ENCODE results near the gene ENOSF1.

The ENOSF1 gene

DNA sequence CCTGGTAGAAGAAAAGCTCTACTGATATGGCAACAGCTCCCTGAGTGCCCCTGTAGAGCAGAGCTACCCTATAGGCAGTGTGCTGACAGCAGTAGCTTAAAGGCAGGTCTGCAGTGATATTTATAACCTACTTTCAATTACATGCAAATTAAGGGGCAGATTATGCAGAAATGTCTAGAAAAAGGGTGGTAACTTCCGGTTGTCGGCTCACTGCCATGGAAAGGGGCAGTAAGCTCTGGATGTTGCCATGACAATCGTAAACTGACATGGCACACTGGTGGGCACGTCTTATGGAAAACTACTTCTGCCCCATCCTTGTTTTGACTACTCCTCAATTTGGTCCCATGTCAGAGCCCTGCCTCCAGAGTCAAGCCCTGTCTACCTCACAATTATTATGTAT, 57.8 kb downstream of the ENOSF1 start:
- no peak overlapping the region for H3K9ac ChIP-seq (ENCODE audit: low read depth, low read length)
- H3K4me1 ChIP-seq (ENCODE audit: control insufficient read depth, insufficient read depth, low read length), result peaks cover 9% of the 10 kb centered on the region
- H3K9me3 ChIP-seq (replicated peaks; ENCODE audit: low read length), result no peaks in the 10 kb centered on the region
- H3K4me3 ChIP-seq (ENCODE audit: low read length), result no peak overlapping the region
- no peaks in the 10 kb centered on the region for H3K27me3 ChIP-seq (ENCODE audit: control insufficient read depth, insufficient read depth, low read length)
- no peak overlapping the region for H3K4me2 ChIP-seq (ENCODE audit: low read length)
- peaks cover 4% of the 10 kb centered on the region for H3K36me3 ChIP-seq (ENCODE audit: insufficient read depth, low read length)

DNA sequence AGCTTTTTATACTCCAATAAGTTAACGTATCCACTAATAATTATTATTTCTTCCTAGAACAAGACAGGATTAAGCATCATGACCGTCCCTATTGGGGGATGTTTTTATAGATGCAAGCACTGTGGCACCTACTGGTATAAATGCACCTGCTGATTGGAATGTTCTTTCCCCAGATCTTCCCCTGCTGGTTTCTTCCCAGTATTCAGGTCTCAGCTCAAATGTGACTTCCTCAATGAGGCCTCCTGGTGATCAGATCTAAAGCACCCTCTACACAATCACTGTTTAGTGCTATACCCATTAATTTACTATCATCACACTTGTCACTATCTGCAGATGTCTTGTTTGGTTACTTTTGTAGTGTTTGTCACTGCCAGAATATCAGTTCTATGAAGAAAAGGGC, 58.9 kb downstream of the ENOSF1 start:
- H3K9me3 ChIP-seq (replicated peaks; ENCODE audit: low read length), result no peaks in the 10 kb centered on the region
- no peak overlapping the region for H3K4me3 ChIP-seq (ENCODE audit: low read length)
- no peaks in the 10 kb centered on the region for H3K36me3 ChIP-seq (ENCODE audit: insufficient read depth, low read length)
- H3K9ac ChIP-seq (ENCODE audit: low read depth, low read length), result no peak overlapping the region
- H3K4me2 ChIP-seq (ENCODE audit: low read length), result no peak overlapping the region
- peaks cover 3% of the 10 kb centered on the region for H3K4me1 ChIP-seq (ENCODE audit: control insufficient read depth, insufficient read depth, low read length)
- no peaks in the 10 kb centered on the region for H3K27me3 ChIP-seq (ENCODE audit: control insufficient read depth, insufficient read depth, low read length)

DNA sequence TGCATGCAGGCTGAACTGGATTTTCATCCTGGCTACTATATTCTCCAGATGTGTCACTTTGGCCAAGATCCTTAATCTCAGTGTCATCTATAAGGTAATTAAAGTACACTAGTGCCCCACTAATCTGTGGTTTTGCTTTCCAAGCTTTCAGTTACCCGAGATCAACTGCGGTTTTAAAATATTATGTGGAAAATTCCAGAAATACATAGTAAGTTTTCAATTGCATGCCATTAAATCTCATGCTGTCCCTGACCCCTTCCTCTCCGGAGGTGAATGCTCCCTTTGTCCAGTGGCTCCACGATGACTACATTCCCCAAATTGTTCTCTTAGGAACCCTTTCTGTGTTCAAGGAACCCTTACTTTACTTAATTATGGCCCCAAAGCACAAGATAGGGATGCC, 60.3 kb downstream of the ENOSF1 start:
- peaks cover 3% of the 10 kb centered on the region for H3K4me1 ChIP-seq (ENCODE audit: control insufficient read depth, insufficient read depth, low read length)
- no peaks in the 10 kb centered on the region for H3K9me3 ChIP-seq (replicated peaks; ENCODE audit: low read length)
- H3K9ac ChIP-seq (ENCODE audit: low read depth, low read length), result no peak overlapping the region
- no peaks in the 10 kb centered on the region for H3K36me3 ChIP-seq (ENCODE audit: insufficient read depth, low read length)
- H3K4me2 ChIP-seq (ENCODE audit: low read length), result no peak overlapping the region
- H3K4me3 ChIP-seq (ENCODE audit: low read length), result no peak overlapping the region
- no peaks in the 10 kb centered on the region for H3K27me3 ChIP-seq (ENCODE audit: control insufficient read depth, insufficient read depth, low read length)

DNA sequence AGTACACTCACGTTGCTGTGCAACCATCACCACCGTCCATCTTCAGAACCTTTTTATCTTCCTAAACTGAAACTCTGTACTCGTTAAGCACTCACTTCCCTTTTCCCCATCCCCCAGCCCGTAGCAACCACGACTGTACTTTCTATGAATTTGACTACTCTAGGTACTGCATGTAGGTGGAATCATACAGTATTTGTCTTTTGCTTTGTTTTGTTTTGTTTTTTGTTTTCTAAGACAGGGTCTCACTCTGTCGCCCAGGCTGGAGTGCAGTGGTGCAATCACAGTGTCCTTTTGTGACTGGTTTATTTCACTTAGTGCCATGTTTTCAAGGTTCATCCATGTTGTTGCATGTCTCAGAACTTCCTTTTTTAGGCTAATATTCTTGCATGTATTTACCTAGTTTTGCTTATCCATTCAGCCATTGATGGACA, 62.0 kb downstream of the ENOSF1 start:
- Histone ChIP-seq H3K36me3 (ENCODE audit: insufficient read depth, low read length) (no peaks in the 10 kb centered on the region), H3K4me1 (ENCODE audit: control insufficient read depth, insufficient read depth, low read length) (peaks cover 3% of the 10 kb centered on the region), H3K9ac (ENCODE audit: low read depth, low read length) (no peak overlapping the region), H3K9me3 (replicated peaks; ENCODE audit: low read length) (no peaks in the 10 kb centered on the region), H3K27me3 (ENCODE audit: control insufficient read depth, insufficient read depth, low read length) (no peaks in the 10 kb centered on the region), H3K4me3 (ENCODE audit: low read length) (no peak overlapping the region), H3K4me2 (ENCODE audit: low read length) (no peak overlapping the region)

DNA sequence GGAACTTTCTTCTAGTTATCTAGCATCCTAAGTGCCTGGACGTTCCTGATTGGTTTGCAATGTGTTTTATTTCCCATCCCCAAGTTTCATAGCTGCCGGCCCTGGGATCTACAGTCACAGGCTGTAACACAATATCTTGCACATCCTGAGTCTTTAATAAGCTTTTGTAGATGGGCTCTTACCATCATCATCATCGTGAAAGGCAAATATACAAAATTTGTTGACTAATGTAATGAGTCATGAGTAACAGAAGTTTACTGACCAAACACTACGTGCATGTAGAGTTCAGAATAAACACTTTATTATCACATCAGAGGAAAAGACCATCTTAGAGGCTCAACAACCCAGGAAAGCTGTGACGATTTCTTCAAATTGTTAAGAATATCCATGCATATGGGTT, 63.1 kb downstream of the ENOSF1 start:
- peaks cover 3% of the 10 kb centered on the region for H3K27me3 ChIP-seq (ENCODE audit: control insufficient read depth, insufficient read depth, low read length)
- H3K9ac ChIP-seq (ENCODE audit: low read depth, low read length), result no peak overlapping the region
- no peak overlapping the region for H3K4me2 ChIP-seq (ENCODE audit: low read length)
- H3K9me3 ChIP-seq (replicated peaks; ENCODE audit: low read length), result no peaks in the 10 kb centered on the region
- no peak overlapping the region for H3K4me3 ChIP-seq (ENCODE audit: low read length)
- H3K36me3 ChIP-seq (ENCODE audit: insufficient read depth, low read length), result no peaks in the 10 kb centered on the region
- peaks cover 3% of the 10 kb centered on the region for H3K4me1 ChIP-seq (ENCODE audit: control insufficient read depth, insufficient read depth, low read length)

DNA sequence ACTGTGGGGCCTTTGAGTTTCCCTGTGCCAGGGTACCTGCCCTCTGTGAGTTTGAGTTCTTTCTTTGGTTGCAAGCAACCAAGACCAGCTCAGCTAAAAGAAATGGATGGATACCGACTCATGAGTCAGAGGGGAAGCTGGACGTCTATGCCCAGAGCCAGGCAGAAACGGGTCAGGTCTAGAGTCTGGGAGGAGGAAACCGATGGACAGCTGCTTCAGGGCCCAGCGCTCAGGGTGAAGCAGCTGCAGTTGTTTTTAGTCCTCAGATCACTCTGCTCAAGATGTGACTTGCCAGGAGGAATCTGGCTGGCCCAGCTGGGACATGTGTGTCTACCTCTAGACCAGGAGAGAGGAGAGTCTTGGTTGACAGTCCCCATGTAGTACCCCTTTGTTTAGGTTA, 65.1 kb downstream of the ENOSF1 start:
- no peaks in the 10 kb centered on the region for H3K9me3 ChIP-seq (replicated peaks; ENCODE audit: low read length)
- H3K27me3 ChIP-seq (ENCODE audit: control insufficient read depth, insufficient read depth, low read length), result peaks cover 4% of the 10 kb centered on the region
- no peak overlapping the region for H3K4me3 ChIP-seq (ENCODE audit: low read length)
- no peaks in the 10 kb centered on the region for H3K36me3 ChIP-seq (ENCODE audit: insufficient read depth, low read length)
- H3K4me2 ChIP-seq (ENCODE audit: low read length), result no peak overlapping the region
- no peak overlapping the region for H3K9ac ChIP-seq (ENCODE audit: low read depth, low read length)
- H3K4me1 ChIP-seq (ENCODE audit: control insufficient read depth, insufficient read depth, low read length), result peaks cover 3% of the 10 kb centered on the region

DNA sequence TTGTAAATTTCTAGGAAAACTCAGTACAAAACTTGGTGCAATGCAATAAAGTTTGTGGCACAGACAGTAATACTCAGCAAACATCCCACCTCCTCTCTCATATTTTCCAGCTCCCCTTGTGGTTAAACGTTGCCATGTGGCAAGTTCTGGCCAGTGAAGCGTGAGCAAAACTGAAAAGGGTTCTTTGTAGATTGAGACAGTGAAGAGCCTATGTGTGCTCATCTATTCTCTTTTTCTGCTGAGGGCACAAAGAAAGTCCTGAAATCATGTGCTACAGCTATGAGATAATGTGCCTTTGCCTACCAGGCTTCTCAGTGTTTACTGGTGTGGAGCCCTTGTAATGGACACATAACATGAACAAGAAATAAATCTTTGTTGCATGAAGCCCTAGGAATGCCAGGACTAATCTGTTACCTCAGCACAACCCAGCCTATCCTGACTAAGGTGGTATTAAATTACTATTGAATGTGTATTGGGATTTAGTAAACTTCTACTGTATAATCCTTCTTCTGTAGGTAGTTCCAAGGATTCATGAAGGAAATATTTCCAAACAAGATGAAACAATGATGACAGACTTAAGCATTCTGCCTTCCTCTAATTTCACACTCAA, 67.9 kb downstream of the ENOSF1 start:
- Histone ChIP-seq H3K4me3 (ENCODE audit: low read length) (no peak overlapping the region), H3K9ac (ENCODE audit: low read depth, low read length) (no peak overlapping the region), H3K36me3 (ENCODE audit: insufficient read depth, low read length) (no peaks in the 10 kb centered on the region), H3K9me3 (replicated peaks; ENCODE audit: low read length) (no peaks in the 10 kb centered on the region), H3K4me2 (ENCODE audit: low read length) (no peak overlapping the region), H3K4me1 (ENCODE audit: control insufficient read depth, insufficient read depth, low read length) (no peaks in the 10 kb centered on the region), H3K27me3 (ENCODE audit: control insufficient read depth, insufficient read depth, low read length) (peaks cover 4% of the 10 kb centered on the region)

DNA sequence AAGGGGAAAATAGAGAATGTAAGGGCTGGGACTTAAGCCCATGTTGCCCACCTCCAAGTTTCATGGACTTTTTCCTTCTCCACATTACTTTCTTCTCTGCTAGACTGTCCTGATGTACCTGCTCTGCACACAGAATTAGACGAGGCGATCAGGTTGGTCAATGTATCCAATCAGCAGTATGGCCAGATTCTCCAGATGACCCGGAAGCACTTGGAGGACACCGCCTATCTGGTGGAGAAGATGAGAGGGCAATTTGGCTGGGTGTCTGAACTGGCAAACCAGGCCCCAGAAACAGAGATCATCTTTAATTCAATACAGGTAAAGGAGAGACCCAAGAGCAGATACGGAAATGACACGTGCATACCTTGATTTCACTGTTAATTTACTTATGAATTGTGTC, 71.2 kb downstream of the ENOSF1 start:
- H3K36me3 ChIP-seq (ENCODE audit: insufficient read depth, low read length), result no peaks in the 10 kb centered on the region
- H3K4me1 ChIP-seq (ENCODE audit: control insufficient read depth, insufficient read depth, low read length), result no peaks in the 10 kb centered on the region
- H3K4me3 ChIP-seq (ENCODE audit: low read length), result no peak overlapping the region
- H3K27me3 ChIP-seq (ENCODE audit: control insufficient read depth, insufficient read depth, low read length), result peaks cover 4% of the 10 kb centered on the region
- H3K9me3 ChIP-seq (replicated peaks; ENCODE audit: low read length), result no peaks in the 10 kb centered on the region
- H3K4me2 ChIP-seq (ENCODE audit: low read length), result no peak overlapping the region
- H3K9ac ChIP-seq (ENCODE audit: low read depth, low read length), result no peak overlapping the region

DNA sequence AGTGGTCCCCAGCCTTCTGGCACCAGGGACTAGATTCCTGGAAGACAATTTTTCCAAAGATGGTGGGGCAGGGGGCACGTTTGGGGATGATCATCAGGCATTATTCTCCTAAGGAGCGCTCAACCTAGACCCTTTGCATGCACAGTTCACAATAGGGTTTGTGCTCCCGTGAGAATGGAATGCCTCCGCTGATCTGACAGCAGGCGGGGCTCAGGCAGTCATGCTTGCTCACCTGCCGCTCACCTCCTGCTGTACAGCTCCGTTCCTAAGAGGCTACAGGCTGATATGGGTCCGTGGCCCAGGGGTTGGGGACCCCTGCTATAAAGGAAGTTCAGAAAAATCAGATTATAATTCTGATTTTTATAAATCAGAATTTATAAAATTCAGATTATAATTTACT, 77.3 kb downstream of the ENOSF1 start:
- no peaks in the 10 kb centered on the region for H3K27me3 ChIP-seq (ENCODE audit: control insufficient read depth, insufficient read depth, low read length)
- H3K4me3 ChIP-seq (ENCODE audit: low read length), result no peak overlapping the region
- H3K9ac ChIP-seq (ENCODE audit: low read depth, low read length), result no peak overlapping the region
- no peaks in the 10 kb centered on the region for H3K9me3 ChIP-seq (replicated peaks; ENCODE audit: low read length)
- no peaks in the 10 kb centered on the region for H3K36me3 ChIP-seq (ENCODE audit: insufficient read depth, low read length)
- H3K4me1 ChIP-seq (ENCODE audit: control insufficient read depth, insufficient read depth, low read length), result no peaks in the 10 kb centered on the region
- H3K4me2 ChIP-seq (ENCODE audit: low read length), result no peak overlapping the region

DNA sequence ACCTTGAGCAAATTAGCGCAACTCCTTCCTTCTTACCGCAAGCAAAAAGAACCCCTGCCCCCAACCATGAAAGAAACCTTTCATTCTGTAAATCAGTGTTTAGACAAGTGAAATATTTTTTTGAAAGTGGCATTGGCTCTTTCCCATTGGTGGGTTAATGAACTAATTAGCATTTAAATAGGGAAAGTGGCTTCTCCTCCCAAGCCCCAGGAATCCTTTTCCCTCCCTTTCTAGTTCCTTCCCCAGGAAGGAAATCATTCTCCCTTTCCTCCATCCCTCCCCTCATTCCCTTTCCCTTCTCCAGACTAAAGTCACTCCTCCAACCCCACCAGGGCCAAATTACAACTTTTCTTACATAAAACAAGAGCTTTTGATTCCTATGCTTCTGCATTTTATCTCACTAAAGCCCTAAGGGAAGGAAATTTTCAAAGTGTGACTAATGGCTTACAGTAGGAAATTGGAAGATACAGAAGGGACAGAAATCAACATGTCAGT, 77.8 kb downstream of the ENOSF1 start:
- Histone ChIP-seq H3K9me3 (replicated peaks; ENCODE audit: low read length) (no peaks in the 10 kb centered on the region), H3K9ac (ENCODE audit: low read depth, low read length) (no peak overlapping the region), H3K4me1 (ENCODE audit: control insufficient read depth, insufficient read depth, low read length) (no peaks in the 10 kb centered on the region), H3K4me3 (ENCODE audit: low read length) (no peak overlapping the region), H3K36me3 (ENCODE audit: insufficient read depth, low read length) (no peaks in the 10 kb centered on the region), H3K4me2 (ENCODE audit: low read length) (no peak overlapping the region), H3K27me3 (ENCODE audit: control insufficient read depth, insufficient read depth, low read length) (no peaks in the 10 kb centered on the region)

DNA sequence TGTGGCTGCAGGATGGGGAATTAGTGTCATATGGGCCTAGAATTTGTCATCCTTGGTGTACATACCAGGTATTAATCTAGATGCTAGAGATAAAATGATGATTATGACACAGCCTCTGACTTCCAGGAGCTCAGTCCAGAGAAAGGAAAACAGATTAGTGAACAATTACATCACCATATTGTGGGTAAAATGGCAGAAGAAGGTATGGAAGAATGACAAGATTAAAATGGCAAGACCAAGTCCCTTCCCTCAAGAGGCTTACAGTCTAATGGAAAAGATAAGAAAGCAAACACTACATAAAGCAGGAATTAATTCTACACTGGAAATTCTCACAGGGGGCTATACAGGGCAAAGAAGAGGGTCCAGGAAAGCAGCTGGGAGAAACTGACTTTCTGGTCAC, 80.9 kb downstream of the ENOSF1 start:
- no peak overlapping the region for H3K4me3 ChIP-seq (ENCODE audit: low read length)
- peaks cover 9% of the 10 kb centered on the region for H3K27me3 ChIP-seq (ENCODE audit: control insufficient read depth, insufficient read depth, low read length)
- H3K9ac ChIP-seq (ENCODE audit: low read depth, low read length), result no peak overlapping the region
- H3K4me1 ChIP-seq (ENCODE audit: control insufficient read depth, insufficient read depth, low read length), result no peaks in the 10 kb centered on the region
- no peaks in the 10 kb centered on the region for H3K36me3 ChIP-seq (ENCODE audit: insufficient read depth, low read length)
- no peaks in the 10 kb centered on the region for H3K9me3 ChIP-seq (replicated peaks; ENCODE audit: low read length)
- H3K4me2 ChIP-seq (ENCODE audit: low read length), result no peak overlapping the region

DNA sequence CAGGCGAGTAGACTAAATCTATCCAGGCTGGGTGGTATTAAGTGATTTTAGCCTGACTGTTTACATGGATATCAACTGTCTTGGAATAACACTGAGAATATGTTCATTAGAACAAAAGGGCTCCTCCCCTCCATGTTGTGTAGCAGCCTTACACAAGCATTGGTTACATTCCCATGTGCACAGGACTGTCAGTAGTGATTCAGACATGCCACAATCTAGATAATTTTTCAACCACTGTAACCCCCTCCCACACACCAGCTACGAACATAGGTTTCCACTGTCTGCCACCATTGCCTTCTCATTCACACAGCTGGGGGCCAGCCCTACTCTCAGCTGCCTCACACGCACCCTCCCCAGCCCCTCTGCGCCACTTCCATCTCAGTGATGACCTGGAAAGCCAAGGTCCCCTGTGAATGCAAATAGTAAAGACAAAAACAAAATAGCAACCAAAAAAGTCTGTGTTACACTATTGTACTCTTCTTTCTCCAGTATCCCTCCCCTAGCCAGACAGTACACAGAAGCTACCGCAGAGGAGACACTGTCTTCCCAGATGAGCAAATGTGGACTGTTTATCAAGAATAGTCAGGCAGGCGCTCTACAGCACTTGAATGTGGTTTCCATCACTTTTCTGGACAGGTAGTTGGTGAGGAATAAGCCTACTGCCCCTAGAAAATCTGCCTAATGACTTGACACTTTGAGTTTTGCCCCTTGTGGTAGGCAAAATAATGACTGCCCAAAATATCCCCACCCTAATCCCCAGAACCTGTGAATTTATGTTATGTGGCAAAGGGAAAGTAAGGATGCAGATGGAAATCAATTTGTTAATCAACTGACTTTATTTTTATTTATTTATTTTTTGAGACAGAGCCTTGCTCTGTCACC, 82.9 kb downstream of the ENOSF1 start:
- Histone ChIP-seq H3K9me3 (replicated peaks; ENCODE audit: low read length) (no peaks in the 10 kb centered on the region), H3K4me2 (ENCODE audit: low read length) (no peak overlapping the region), H3K27me3 (ENCODE audit: control insufficient read depth, insufficient read depth, low read length) (peaks cover 9% of the 10 kb centered on the region), H3K4me3 (ENCODE audit: low read length) (no peak overlapping the region), H3K9ac (ENCODE audit: low read depth, low read length) (no peak overlapping the region), H3K4me1 (ENCODE audit: control insufficient read depth, insufficient read depth, low read length) (no peaks in the 10 kb centered on the region), H3K36me3 (ENCODE audit: insufficient read depth, low read length) (no peaks in the 10 kb centered on the region)
